IPS DF 19.7 (cell line): ENCODE measurements around the gene SPATA13.

Experiments used
- DNase-seq: peaks from one replicate; pipeline ENCODE4 v3.0.0-alpha.2; 2013; ENCODE audit warnings: low read depth, low spot score

SPATA13 gene

GRCh38 chr13:24221007-24221406, 60.5 kb downstream of the SPATA13 start:
- DNase-seq = no peak

GRCh38 chr13:24222756-24223155, 62.2 kb downstream of the SPATA13 start:
- no peak for DNase-seq

- DNase-seq = no peak
Measured at GRCh38 chr13:24223341-24224231, 63.1 kb downstream of the SPATA13 start.

- DNase-seq = no peak
Measured at GRCh38 chr13:24224232-24224680, 63.7 kb downstream of the SPATA13 start.

GRCh38 chr13:24225062-24225461, 64.5 kb downstream of the SPATA13 start:
- no peak for DNase-seq

GRCh38 chr13:24225930-24226329, 65.4 kb downstream of the SPATA13 start:
- no peak for DNase-seq

GRCh38 chr13:24226762-24227161, 66.2 kb downstream of the SPATA13 start:
- no peak for DNase-seq

GRCh38 chr13:24228852-24229458, 68.4 kb downstream of the SPATA13 start:
- no peak for DNase-seq

- no peak for DNase-seq
Measured at GRCh38 chr13:24230428-24231072, 70.0 kb downstream of the SPATA13 start.

- DNase-seq = no peak
Measured at GRCh38 chr13:24231377-24231776, 70.9 kb downstream of the SPATA13 start.

GRCh38 chr13:24232037-24232436, 71.5 kb downstream of the SPATA13 start:
- DNase-seq = no peak

GRCh38 chr13:24232474-24232873, 72.0 kb downstream of the SPATA13 start:
- no peak for DNase-seq

- no peak for DNase-seq
Measured at GRCh38 chr13:24233351-24233901, 72.9 kb downstream of the SPATA13 start.

- no peak for DNase-seq
Measured at GRCh38 chr13:24234200-24234915, 73.8 kb downstream of the SPATA13 start.

GRCh38 chr13:24237356-24237755, 76.8 kb downstream of the SPATA13 start:
- no peak for DNase-seq

- DNase-seq = no peak
Measured at GRCh38 chr13:24241336-24241735, 80.8 kb downstream of the SPATA13 start.

GRCh38 chr13:24242100-24242499, 81.6 kb downstream of the SPATA13 start:
- DNase-seq = no peak

GRCh38 chr13:24243302-24243701, 82.8 kb downstream of the SPATA13 start:
- no peak for DNase-seq

- no peak for DNase-seq
Measured at GRCh38 chr13:24244802-24245201, 84.3 kb downstream of the SPATA13 start.

- DNase-seq = no peak
Measured at GRCh38 chr13:24247016-24247415, 86.5 kb downstream of the SPATA13 start.

- no peak for DNase-seq
Measured at GRCh38 chr13:24249624-24250023, 89.1 kb downstream of the SPATA13 start.
